GM18520 (cell line): ENCODE data around the gene FKBP5.
"Not testable (repeated sequence)": the region's sequence is repeated elsewhere in the genome, so short reads cannot be mapped to it uniquely, and the experiment has no call there.

Source experiments
- ATAC-seq: cut with Tn5 transposase; IDR thresholded peaks from one replicate; pipeline ENCODE4 v1.9.1; 2021; ENCODE audit not compliant: unreplicated experiment

The FKBP5 gene

DNA sequence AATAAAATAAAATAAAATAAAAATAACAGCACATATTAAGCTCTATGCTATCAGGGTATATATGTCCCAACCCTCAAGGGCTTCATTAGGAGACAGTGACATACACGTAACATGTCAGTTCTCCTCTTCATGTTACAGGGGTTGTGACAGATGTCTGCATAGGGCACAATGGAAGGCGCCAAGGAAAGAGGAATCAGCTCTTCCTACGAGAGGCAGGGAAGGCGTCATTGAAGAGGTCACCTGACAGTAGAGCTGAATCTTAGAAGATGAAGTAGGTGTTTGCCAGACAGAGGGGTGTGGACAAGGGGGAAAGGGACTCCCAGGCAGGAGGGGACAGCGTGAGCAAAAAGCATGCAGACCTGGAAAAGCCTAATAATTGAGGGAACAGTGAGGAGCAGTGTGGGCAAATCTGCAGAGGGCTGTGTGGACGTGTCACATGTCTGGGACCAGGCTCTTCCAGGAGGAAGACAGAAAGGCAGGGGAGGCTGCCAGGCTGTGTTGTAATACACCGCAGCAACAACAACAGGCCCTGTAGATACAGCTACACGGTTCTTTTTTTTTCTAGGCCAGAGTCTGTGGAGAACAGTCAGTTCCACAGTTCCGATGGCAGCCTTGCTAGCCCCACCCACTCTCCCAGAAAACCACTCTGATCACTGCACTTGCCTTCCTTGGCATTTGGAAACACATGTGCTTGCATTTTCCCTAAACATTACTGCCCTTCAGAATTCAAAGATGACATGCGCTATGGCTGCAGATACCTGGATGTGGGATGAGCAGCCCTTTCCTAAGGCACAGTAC, 2.5 kb upstream of the FKBP5 start:
- no peak for ATAC-seq

DNA sequence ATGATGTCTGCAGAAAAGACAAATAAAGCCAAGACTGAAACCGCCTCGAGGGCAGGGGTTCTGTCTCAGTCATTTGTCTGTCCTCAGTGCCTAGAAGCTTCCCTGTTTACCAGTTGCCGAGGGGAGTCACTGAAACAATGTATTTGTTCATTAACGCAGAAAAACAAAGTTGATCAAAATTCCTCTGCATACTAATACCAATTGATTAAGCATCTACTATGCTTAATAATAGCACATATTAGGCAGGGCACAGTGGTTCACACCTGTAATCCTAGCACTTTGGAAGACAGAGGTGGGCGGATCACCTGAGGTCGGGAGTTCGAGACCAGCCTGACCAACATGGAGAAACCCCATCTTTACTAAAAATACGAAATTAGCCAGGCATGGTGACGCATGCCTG, 1.8 kb upstream of the FKBP5 start:
- ATAC-seq: no peak

GRCh38 chr6:35690006-35690405, 1.3 kb upstream of the FKBP5 start:
- not testable (repeated sequence) for ATAC-seq

DNA sequence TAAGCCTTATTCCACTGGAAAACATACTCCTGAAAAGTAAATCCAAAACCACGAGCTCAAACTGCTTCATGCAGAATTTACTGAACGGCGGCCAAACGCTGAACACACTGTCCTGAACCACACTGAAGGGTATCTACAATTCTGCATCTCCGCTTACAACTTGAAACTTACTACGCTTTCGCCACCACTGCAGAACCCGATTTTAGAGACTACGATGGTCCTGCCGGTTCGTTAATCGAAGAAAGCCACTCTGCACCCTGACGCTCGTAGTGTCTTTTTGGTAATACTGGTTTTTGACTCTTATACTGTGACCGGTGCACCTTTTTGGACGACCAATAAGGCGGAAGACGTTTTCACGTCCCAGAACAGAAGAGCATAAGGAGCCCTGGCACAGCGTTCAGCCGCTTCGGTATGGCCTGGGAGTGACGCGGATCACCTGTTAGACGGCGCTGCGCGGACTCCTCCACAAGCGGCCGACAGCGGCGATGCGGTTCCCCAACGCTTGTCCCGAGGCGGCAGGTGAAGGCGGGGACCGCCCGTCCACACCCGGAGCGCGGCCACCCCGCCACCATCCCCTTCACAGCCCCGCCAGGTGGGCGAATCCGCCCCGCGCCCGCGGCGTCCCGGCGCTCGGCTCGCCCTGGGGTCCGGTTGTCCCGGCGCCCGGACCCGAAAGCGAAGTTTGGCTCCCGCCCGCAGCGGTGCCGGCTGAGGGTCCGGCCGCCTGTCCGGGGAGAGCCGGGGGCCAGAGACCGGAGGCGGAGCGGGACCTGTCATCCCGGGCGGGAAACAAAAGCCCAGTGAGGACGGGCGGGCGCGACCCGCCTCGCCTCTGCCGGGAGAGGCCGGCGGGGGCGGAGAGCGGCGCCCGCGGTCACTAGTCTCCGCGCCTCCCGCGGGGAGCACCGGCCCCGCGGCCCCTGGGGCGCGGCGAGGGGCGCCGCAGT, 784 bp downstream of the FKBP5 start:
- peak; percentile 14 for ATAC-seq

DNA sequence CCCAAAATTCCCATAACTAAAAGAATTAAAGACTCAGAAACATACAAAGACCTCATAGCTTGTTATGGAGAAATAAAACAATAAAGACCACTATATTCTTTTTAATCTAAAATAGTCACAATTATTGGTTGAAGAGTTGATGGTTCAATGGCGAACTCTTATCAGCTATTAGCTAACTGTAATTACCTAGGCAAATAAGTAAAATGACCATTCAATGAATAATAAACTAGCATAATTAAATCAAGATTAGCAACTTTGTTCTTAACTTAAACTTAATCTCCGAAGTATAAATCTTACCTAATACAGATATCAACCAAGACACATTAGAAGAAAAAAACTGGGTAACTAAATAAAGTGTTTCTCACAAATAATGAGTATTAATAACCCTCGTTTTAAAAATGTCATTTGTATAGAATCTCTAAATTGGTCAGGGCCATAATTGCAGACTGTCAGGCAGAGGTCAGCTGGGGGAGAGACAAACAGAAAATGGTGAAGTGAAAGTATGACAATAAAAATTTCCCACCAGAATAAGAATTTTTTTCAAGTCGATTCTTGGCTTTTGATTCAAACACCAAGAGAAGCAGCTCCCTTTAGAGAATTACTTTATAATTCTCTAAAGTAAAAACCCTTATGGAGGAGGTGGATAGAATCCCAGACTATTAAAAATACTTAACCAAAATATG, 1.7 kb downstream of the FKBP5 start:
- no peak for ATAC-seq

DNA sequence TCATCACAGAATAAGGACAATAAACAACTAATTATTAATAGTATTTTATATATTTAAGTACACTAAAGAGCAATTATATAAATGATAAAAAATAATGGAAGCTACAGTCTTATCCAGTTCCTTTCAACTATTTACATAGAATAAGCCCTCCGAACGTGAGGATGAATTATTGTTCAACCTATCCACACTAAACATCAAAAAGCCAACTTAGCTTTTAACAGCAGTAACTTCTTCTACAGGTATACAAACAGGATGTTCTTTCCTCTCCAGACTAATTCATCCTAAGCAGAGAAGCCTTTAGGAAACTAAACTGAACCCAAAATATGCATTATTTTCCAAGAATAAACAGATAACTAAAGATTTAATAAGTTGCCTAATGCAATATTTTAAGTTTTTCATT, 2.3 kb downstream of the FKBP5 start:
- ATAC-seq: no peak

DNA sequence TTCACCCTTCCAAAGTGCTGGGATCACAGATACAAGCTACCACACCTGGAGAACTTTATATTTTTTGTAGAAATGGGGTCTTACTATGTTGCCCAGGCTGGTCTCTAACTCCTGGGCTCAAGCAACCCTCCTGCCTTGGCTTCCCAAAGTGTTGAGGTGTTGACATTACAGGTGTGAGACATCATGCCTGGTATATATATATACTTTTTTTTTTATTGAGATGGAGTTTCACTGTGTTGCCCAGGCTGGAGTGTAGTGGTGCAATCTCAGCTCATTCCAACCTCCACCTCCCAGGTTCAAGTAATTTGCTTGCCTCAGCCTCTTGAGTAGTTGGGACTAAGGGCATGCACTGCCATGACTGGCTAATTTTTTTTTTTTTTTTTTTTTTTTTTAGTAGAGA, 5.4 kb downstream of the FKBP5 start:
- no peak for ATAC-seq

- ATAC-seq: no peak
These were observed 7.4 kb downstream of the FKBP5 start for GRCh38 chr6:35681298-35681697.

- no peak for ATAC-seq
These were observed 9.3 kb downstream of the FKBP5 start for GRCh38 chr6:35679399-35679798.

- no peak for ATAC-seq
These were observed 9.9 kb downstream of the FKBP5 start for GRCh38 chr6:35678814-35679213.

DNA sequence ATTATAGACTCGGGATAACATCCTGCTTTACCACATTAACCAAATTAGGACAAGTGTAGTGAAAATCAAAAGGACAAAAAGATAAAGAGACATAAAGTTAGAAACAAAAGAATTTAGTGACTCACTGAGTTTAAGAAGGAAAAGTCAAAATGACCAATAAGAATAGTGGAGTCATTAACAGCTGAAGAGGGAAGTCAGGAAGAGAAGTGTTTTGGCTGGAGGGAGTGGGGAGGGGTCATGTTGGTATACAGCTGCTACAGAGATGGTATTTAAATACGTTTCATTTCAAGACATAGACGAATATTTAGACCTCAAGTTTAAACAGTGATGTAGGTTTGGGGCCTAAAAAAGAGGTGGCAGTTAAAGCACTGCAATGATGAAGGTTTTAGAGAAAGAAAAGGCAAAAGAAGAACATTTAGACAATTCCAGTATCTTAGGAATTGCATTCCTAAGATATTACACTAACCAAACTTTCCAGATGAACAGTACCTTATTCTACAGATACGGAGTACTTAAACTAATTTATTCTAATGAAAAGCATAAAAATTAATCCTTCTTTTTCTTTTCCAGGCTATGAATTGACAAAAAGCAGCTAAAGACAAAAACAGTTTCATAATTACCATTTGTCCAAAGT, 10.6 kb downstream of the FKBP5 start:
- ATAC-seq: no peak

- ATAC-seq: no peak
These were observed 11.3 kb downstream of the FKBP5 start for GRCh38 chr6:35677456-35677855.

DNA sequence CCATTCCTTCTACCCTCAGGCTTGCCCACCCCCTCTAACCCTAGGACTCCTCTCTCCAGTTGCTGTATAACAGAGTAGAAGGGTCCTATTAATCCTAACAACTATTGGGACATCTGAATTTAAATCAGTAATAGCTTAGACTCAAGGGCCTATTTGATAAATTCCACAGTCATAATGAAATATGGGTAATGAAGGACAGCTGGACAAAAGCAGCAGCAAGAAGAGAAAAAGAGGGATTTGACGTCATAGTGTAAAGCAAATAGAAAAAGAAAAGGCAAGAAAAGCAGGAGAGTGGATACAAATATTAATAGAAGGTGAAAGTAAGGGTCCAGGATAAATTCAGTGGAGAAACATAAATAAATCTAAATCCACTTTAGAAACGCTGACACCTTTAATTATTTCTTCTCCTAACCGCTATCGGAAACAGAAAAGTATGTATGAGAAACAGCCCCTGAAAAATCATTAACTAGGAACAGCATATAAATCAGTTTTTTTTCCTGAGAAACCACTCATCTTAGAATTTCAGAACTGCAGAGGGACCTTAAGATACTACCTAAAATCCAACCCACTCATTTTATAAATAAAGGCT, 12.8 kb downstream of the FKBP5 start:
- no peak for ATAC-seq

GRCh38 chr6:35674594-35674993, 14.1 kb downstream of the FKBP5 start:
- ATAC-seq: no peak

DNA sequence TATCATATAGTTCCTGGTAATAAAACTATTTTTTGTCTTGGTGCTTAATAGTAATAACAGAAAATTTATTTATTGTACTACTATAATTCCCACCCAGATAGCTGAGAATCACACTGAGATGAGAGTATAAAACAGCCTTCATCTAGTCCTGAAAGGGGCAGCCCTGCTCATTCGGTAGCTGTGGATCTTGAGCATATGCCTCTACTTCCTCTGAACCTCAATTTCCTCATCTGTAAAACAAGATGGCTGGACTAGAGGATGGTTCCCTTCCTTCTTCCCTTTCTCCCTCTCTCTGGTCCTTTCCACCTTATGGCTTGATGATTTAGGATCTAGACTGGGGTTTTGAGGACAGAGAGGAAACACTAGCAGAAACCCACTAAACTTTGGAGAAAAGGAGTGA, 15.0 kb downstream of the FKBP5 start:
- no peak for ATAC-seq

GRCh38 chr6:35673284-35673666, 15.4 kb downstream of the FKBP5 start:
- not testable (repeated sequence) for ATAC-seq

DNA sequence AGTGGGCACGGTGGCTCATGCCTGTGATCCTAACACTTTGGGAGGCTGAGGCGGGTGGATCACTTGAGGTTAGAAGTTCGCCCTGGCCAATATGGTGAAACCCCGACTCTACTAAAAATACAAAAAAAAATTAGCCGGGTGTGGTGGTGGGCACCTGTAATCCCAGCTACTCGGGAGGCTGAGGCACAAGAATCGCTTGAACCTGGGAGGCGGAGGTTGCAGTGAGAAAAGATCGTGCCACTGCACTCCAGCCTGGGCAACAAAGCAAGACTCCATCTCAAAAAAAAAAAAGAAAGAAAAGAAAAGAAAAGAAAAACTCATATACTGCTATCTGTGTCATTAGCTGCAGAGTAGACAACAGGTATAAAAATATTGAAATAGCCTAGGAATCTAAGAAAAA, 18.3 kb downstream of the FKBP5 start:
- not testable (repeated sequence) for ATAC-seq

- ATAC-seq: peak; percentile 43
These were observed 19.2 kb downstream of the FKBP5 start for GRCh38 chr6:35669451-35670045.

- ATAC-seq: no peak
These were observed 19.8 kb downstream of the FKBP5 start for GRCh38 chr6:35668744-35669450.

DNA sequence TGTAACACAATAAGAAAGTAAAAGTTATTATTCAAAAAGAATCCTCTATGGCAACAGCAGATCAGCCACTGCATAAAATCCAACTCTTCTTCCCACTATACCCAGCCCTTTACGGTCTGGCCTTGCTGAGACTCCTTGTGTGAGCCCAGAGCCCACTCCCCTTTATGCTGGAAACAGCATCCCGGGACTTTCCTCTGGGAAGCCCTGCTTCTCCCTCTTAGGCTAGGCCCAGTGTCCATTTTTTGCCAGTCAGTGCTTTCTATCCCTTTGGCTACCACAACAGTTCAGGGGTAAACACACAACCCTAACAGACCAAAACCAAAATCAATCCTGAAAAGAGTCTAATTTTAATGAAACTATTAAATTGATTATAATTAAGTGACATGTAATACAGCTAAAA, 20.6 kb downstream of the FKBP5 start:
- no peak for ATAC-seq
